22Rv1 (cell line): Measurements from ENCODE around the gene SUCO.

Source experiments
- H3K27ac ChIP-seq: fragments of 450-650 bp; 2 replicates; pipeline ENCODE4 v1.5.1; 2017
- ZFX ChIP-seq: fragments of 450-650 bp; IDR thresholded peaks from 2 replicates; pipeline ENCODE4 v1.6.1; 2017; ENCODE audit warnings: antibody characterized with exemption, borderline replicate concordance
- TF ChIP-seq, protein P1 (sequence below): fragments of 450-650 bp; IDR thresholded peaks from 2 replicates; pipeline ENCODE4 v1.5.1; 2017; ENCODE audit warnings: mild to moderate bottlenecking

Gene SUCO

GRCh38 chr1:172532183-172532699, 709 bp upstream of the SUCO start:
- H3K27ac ChIP-seq = peak overlapping the region; percentile 89
- TF ChIP-seq, protein P1, sequence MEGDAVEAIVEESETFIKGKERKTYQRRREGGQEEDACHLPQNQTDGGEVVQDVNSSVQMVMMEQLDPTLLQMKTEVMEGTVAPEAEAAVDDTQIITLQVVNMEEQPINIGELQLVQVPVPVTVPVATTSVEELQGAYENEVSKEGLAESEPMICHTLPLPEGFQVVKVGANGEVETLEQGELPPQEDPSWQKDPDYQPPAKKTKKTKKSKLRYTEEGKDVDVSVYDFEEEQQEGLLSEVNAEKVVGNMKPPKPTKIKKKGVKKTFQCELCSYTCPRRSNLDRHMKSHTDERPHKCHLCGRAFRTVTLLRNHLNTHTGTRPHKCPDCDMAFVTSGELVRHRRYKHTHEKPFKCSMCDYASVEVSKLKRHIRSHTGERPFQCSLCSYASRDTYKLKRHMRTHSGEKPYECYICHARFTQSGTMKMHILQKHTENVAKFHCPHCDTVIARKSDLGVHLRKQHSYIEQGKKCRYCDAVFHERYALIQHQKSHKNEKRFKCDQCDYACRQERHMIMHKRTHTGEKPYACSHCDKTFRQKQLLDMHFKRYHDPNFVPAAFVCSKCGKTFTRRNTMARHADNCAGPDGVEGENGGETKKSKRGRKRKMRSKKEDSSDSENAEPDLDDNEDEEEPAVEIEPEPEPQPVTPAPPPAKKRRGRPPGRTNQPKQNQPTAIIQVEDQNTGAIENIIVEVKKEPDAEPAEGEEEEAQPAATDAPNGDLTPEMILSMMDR = no peak
- TF ChIP-seq ZFX = no peak

- TF ChIP-seq ZFX = no peak
- TF ChIP-seq, protein P1 = peak; percentile 3; the same call in 1 of the 2 replicates
These were observed 682 bp downstream of the SUCO start for GRCh38 chr1:172533513-172534151.

GRCh38 chr1:172536256-172536655, 3.3 kb downstream of the SUCO start:
- TF ChIP-seq, protein P1 = no peak
- no peak for TF ChIP-seq ZFX
- H3K27ac ChIP-seq = no peak overlapping the region

More at GRCh38 chr1:172533513-172534151, 682 bp downstream of the SUCO start:
- H3K27ac ChIP-seq = peak overlapping the region; percentile 89

DNA sequence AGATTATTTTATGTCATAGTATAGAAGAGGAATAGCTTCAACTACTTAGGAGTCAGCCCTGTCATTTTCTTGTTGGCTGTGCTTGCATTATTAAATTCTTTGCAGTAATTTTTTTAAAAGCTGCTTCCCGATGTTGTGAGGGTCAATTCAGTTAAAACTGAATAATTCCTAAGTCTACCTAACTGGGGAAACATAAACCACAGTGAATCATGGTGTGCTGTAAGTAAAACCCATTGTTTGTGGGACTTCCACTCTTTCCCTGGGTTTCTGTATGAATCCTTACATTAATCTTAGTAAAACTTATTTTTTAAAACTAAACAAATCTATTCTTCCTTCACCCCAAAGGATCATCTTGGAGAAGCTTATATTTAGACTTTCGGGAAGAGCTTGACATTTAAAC, 4.4 kb downstream of the SUCO start:
- TF ChIP-seq, protein P1 = no peak
- TF ChIP-seq ZFX = no peak

GRCh38 chr1:172537827-172538391, 5.0 kb downstream of the SUCO start:
- H3K27ac ChIP-seq = no peak overlapping the region
- TF ChIP-seq, protein P1 = no peak
- no peak for TF ChIP-seq ZFX

More for the DNA sequence above, 4.4 kb downstream of the SUCO start:
- no peak overlapping the region for H3K27ac ChIP-seq

- H3K27ac ChIP-seq = no peak overlapping the region
- TF ChIP-seq, protein P1 = no peak
- no peak for TF ChIP-seq ZFX
These were observed 7.7 kb downstream of the SUCO start for GRCh38 chr1:172540635-172541034.

DNA sequence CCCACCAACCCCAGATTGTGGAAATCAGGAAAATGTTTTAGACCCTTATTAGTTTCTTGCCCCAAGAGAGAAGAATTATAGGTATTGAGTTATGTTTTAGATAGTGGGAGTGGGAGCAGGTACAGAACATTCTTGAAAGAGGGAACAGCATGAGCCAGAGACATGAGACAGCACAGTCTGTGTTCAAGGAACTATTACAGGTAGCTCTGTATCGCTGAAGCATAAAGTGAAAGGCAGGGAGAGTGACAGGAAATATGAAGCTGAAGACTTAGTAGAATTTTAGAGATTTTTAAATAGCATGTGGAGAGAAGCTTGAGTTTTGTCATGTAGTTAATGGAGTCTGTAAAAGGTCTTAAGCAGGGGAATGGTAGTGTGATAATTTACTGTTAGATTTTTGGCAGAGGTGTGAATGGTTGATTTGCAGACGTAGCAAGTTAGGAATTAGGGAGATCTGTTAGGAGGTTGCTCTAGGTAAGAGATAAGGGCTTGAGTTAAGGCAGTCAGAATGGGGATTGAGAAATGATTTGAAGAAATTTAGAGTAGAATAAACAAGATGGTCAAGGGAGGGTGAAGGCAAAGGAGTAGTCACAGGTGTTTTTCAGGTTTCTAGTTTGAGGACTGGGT, 11.6 kb downstream of the SUCO start:
- TF ChIP-seq ZFX = no peak
- TF ChIP-seq, protein P1 = no peak
- no peak overlapping the region for H3K27ac ChIP-seq
